GM12878 (cell line): Measurements from ENCODE around the gene MAGI2. TPM values are rescaled to one million over a fixed set of nuclear protein-coding genes. Genes with fewer than 3 reads are reported as not detected.

Source experiments
- ATAC-seq: fragments of 200-7000 bp; cut with Tn5 transposase; 3 replicates; pipeline ENCODE4 v1.9.1; 2020; ENCODE audit warnings: mild to moderate bottlenecking, moderate library complexity
- BruUV-seq: library from RNA; stranded (reverse); fragments of 400-500 nt; replicated peaks from 2 replicates; lab custom pipeline; 2021; lab: Mats Ljungman, UMichigan
- CTCF ChIA-PET: fragments of 300-600 bp; sonication (Branson Sonifier 250); formaldehyde crosslinking; extraction: SDS; loops from one replicate; lab custom pipeline; 2021; ENCODE audit warnings: inconsistent platforms; lab: Yijun Ruan, JAX
- POLR2A ChIA-PET: fragments of 350-600 bp; formaldehyde crosslinking; extraction: SDS; loops from one replicate; lab custom pipeline; 2021; ENCODE audit warnings: inconsistent platforms; lab: Charles Lee
- RAD21 ChIA-PET: fragments of 300-600 bp; sonication (Branson Sonifier 250); formaldehyde crosslinking; loops from one replicate; lab custom pipeline; 2023; ENCODE audit warnings: antibody characterized with exemption; ENCODE audit not compliant: unreplicated experiment; lab: Charles Lee
- SMC1A ChIA-PET: fragments of 300-600 bp; sonication (Branson Sonifier 250); formaldehyde crosslinking; loops from one replicate; lab custom pipeline; 2023; ENCODE audit not compliant: unreplicated experiment, uncharacterized antibody; lab: Charles Lee
- DNase-seq: peaks from one replicate; pipeline ENCODE4 v3.0.0-alpha.2; 2011; ENCODE audit warnings: low read depth, low spot score
- FAIRE-seq: peaks from 3 replicates; lab custom pipeline; 2011; peaks lifted over from hg19 to GRCh38; lab: Jason Lieb, UNC
- H2AFZ ChIP-seq: 2 replicates; pipeline ENCODE4 v1.6.0; 2011; ENCODE audit warnings: low read depth, low read length, control low read depth; ENCODE audit not compliant: control insufficient read depth
- H3K27ac ChIP-seq: 2 replicates; pipeline ENCODE4 v1.5.1; 2011; ENCODE audit warnings: control low read depth; ENCODE audit not compliant: control insufficient read depth, insufficient read depth
- H3K27me3 ChIP-seq, 2 experiments: replicated peaks in 1 of 2; 2 replicates each; pipeline versions ENCODE4 v1.6.0 to v1.6.1; 2011; ENCODE audit warnings: low read length in 1 of 2; ENCODE audit not compliant: control insufficient read depth in 2 of 2, insufficient read depth in 2 of 2
- H3K36me3 ChIP-seq, 2 experiments: 2 replicates each; pipeline ENCODE4 v1.5.1; 2011; ENCODE audit warnings: low read length in 1 of 2; ENCODE audit not compliant: control insufficient read depth in 2 of 2, insufficient read depth in 2 of 2
- H3K4me1 ChIP-seq: 2 replicates; pipeline ENCODE4 v1.6.1; 2011; ENCODE audit warnings: mild to moderate bottlenecking, low read length, moderate library complexity, mixed read lengths; ENCODE audit not compliant: control insufficient read depth, insufficient read depth
- H3K4me2 ChIP-seq: 2 replicates; pipeline ENCODE4 v1.6.0; 2011; ENCODE audit warnings: control low read depth; ENCODE audit not compliant: control insufficient read depth, insufficient read depth
- H3K4me3 ChIP-seq: fragments of 200-600 bp; sonication (generic); 2 replicates; pipeline ENCODE4 v1.5.1; 2016
- H3K79me2 ChIP-seq: 2 replicates; pipeline ENCODE4 v1.6.0; 2011; ENCODE audit warnings: low read length; ENCODE audit not compliant: control insufficient read depth, insufficient read depth
- H3K9ac ChIP-seq: 2 replicates; pipeline ENCODE4 v1.8.0; 2011; ENCODE audit warnings: low read length, control low read depth, mixed read lengths; ENCODE audit not compliant: control insufficient read depth, insufficient read depth
- H3K9me3 ChIP-seq: replicated peaks from 3 replicates; pipeline ENCODE4 v1.5.1; 2011; ENCODE audit warnings: mild to moderate bottlenecking, low read length; ENCODE audit not compliant: control insufficient read depth, insufficient read depth
- H4K20me1 ChIP-seq: 2 replicates; pipeline ENCODE4 v1.6.0; 2011; ENCODE audit not compliant: control insufficient read depth, insufficient read depth
- CHD4 ChIP-seq: fragments of 200-600 bp; sonication (generic); IDR thresholded peaks from 2 replicates; pipeline ENCODE4 v1.6.1; 2016; ENCODE audit warnings: mild to moderate bottlenecking
- E4F1 ChIP-seq: fragments of 450-650 bp; IDR thresholded peaks from 2 replicates; pipeline ENCODE4 v1.6.1; 2018; ENCODE audit warnings: borderline replicate concordance, mild to moderate bottlenecking; ENCODE audit not compliant: partially characterized antibody
- ETV6 ChIP-seq, 2 experiments: fragments of 450-650 bp in 1 of 2; IDR thresholded peaks in 1 of 2; conservative IDR thresholded peaks in 1 of 2; 2 replicates each; pipeline ENCODE4 v1.6.1; 2014; ENCODE audit warnings: antibody characterized with exemption in 1 of 2, borderline replicate concordance in 1 of 2, low read depth in 1 of 2, mild to moderate bottlenecking in 1 of 2, moderate library complexity in 1 of 2
- IKZF1 ChIP-seq: fragments of 450-650 bp; conservative IDR thresholded peaks from 2 replicates; pipeline ENCODE4 v1.6.1; 2017; ENCODE audit warnings: antibody characterized with exemption, mild to moderate bottlenecking
- JUNB ChIP-seq: IDR thresholded peaks from 2 replicates; pipeline ENCODE4 v1.6.1; 2016; ENCODE audit warnings: antibody characterized with exemption, mild to moderate bottlenecking
- JUND ChIP-seq: IDR thresholded peaks from 2 replicates; pipeline ENCODE4 v1.6.1; 2012; ENCODE audit warnings: low read depth, mild to moderate bottlenecking, low read length, improper control_type of control experiment, moderate library complexity
- MAX ChIP-seq: IDR thresholded peaks from 2 replicates; pipeline ENCODE4 v1.6.1; 2012; ENCODE audit warnings: low read depth, low read length, improper control_type of control experiment
- MEF2A ChIP-seq: IDR thresholded peaks from 2 replicates; pipeline ENCODE4 v1.6.1; 2011; ENCODE audit warnings: low read depth, mild to moderate bottlenecking, low read length, moderate library complexity; ENCODE audit not compliant: insufficient read depth
- NR2C2 ChIP-seq: IDR thresholded peaks from 2 replicates; pipeline ENCODE4 v1.6.1; 2011; ENCODE audit warnings: borderline replicate concordance, low read depth; ENCODE audit not compliant: control insufficient read depth, insufficient read length
- PML ChIP-seq: IDR thresholded peaks from 2 replicates; pipeline ENCODE4 v1.6.1; 2012; ENCODE audit warnings: low read length, inconsistent platforms
- TAF1 ChIP-seq: IDR thresholded peaks from 2 replicates; pipeline ENCODE4 v1.6.1; 2011; ENCODE audit warnings: mild to moderate bottlenecking, low read depth, low read length, borderline replicate concordance
- ZBTB33 ChIP-seq: fragments of 450-650 bp; IDR thresholded peaks from 2 replicates; pipeline ENCODE4 v1.6.1; 2017; ENCODE audit warnings: mild to moderate bottlenecking
- ZBTB40 ChIP-seq: fragments of 450-650 bp; IDR thresholded peaks from 2 replicates; pipeline ENCODE4 v1.6.1; 2016; ENCODE audit warnings: mild to moderate bottlenecking, moderate library complexity, borderline replicate concordance
- ZNF207 ChIP-seq: fragments of 450-650 bp; IDR thresholded peaks from 2 replicates; pipeline ENCODE4 v1.6.1; 2014; ENCODE audit warnings: antibody characterized with exemption, mild to moderate bottlenecking, borderline replicate concordance
- ZNF217 ChIP-seq: fragments of 450-650 bp; IDR thresholded peaks from 2 replicates; pipeline ENCODE4 v1.6.1; 2017; ENCODE audit warnings: antibody characterized with exemption, mild to moderate bottlenecking
- ZNF384 ChIP-seq: IDR thresholded peaks from 2 replicates; pipeline ENCODE4 v1.6.1; 2012; ENCODE audit warnings: low read depth, mild to moderate bottlenecking, low read length, improper control_type of control experiment, borderline replicate concordance
- ZNF622 ChIP-seq: fragments of 450-650 bp; IDR thresholded peaks from 2 replicates; pipeline ENCODE4 v1.6.1; 2017; ENCODE audit warnings: mild to moderate bottlenecking, inconsistent platforms
- WGBS: methylation state at CpG from one replicate; pipeline ENCODE4 v1.1.6; 2016; ENCODE audit warnings: low lambda C conversion rate; ENCODE audit not compliant: insufficient replicate concordance, insufficient coverage; ENCODE audit errors: missing lambda C conversion rate; 5-methylcytosine and 5-hydroxymethylcytosine counted together
- in situ Hi-C: fragments of 300-500 bp; cut with MboI; formaldehyde crosslinking; loops from 9 replicates; pipeline ENCODE4 v1.14.3; 2018; ENCODE audit warnings: mixed read lengths
- intact Hi-C: fragments of 100-400 bp; cut with micrococcal nuclease; formaldehyde crosslinking; loops from one replicate; pipeline ENCODE4 v1.14.2; 2022; ENCODE audit not compliant: unreplicated experiment
- polyA plus RNA-seq, 11 experiments: library from polyadenylated mRNA; depleted of rRNA in 4 of 11; unstranded in 6 of 11; stranded (reverse) in 5 of 11; fragments of >200 nt; fragmentation: Nextera tagmentation in 4 of 11; fragmentation: Illumina TruSeq in 1 of 11; extraction: Ambion mirVana in 4 of 11; extraction: Trizol in 1 of 11; gene quantifications; 1 replicate in 1 of 11; 2 replicates in 10 of 11; pipeline versions ENCODE4 v1.2.1 to v1.2.3, GENCODE V29; 2011 to 2016; ENCODE audit warnings: inconsistent platforms in 2 of 11, missing spikeins in 2 of 11, low read depth in 1 of 11
- total RNA-seq, 4 experiments: library from RNA; depleted of rRNA in 3 of 4; stranded (reverse); fragments of >200 nt in 3 of 4; fragmentation: Illumina TruSeq in 1 of 4; extraction: Trizol in 1 of 4; gene quantifications; 2 replicates each; pipeline versions ENCODE4 v1.2.1 to v1.2.3, GENCODE V29; 2013 to 2021

Gene MAGI2
- total and polyA plus RNA-seq, 10 of the 15 experiments (the other 5 are each of a cell fraction or from before 2014, with no cell fraction given), result 0.01 to 0.31 (median 0.05) TPM; not detected in 2

GRCh38 chr7:79285756-79286155, 167.7 kb downstream of the MAGI2 start:
- no peaks in the 10 kb centered on the region for H3K79me2 ChIP-seq
- no peak overlapping the region for H2AFZ ChIP-seq
- no peaks in the 10 kb centered on the region for H3K36me3 ChIP-seq
- H3K27ac ChIP-seq, result no peak overlapping the region
- SMC1A ChIA-PET, result no interaction called here
- H3K4me3 ChIP-seq, result no peak overlapping the region
- CTCF ChIA-PET, result no interaction called here
- DNase-seq, result no peak
- RAD21 ChIA-PET, result no interaction called here
- H3K9me3 ChIP-seq, result no peaks in the 10 kb centered on the region
- TF ChIP-seq ZBTB33 (no peak), NR2C2 (no peak), ZNF384 (no peak), TAF1 (no peak), ZNF217 (no peak), JUND (no peak), MEF2A (no peak), ETV6 (conservative IDR thresholded peaks at IDR 0.05 in 1 of 2, IDR thresholded peaks at IDR 0.05 in 1 of 2; ENCODE audit: borderline replicate concordance in 1 of 2, low read depth in 1 of 2) (no peak), E4F1 (no peak), ZNF207 (no peak), ZBTB40 (no peak), MAX (no peak), PML (no peak), CHD4 (no peak), ZNF622 (no peak), IKZF1 (no peak), JUNB (no peak)
- TF ChIP-seq, all 136 proteins: peak for 0
- no peak for FAIRE-seq
- Histone ChIP-seq H3K4me1 (no peaks in the 10 kb centered on the region), H3K4me2 (no peak overlapping the region), H3K27me3 (no peaks in the 10 kb centered on the region), H3K9ac (no peak overlapping the region), H4K20me1 (no peaks in the 10 kb centered on the region)
- 0% methylated on average over 1 of the region's 1 CpG for WGBS
- ATAC-seq, result no peak
- in situ Hi-C loops (loop anchor here (25.0 kb wide), 1 partner anchor 727 kb away; no protein-coding TSS in a partner anchor), intact Hi-C loops (no loop called here)
- BruUV-seq, result no TSS peak
- POLR2A ChIA-PET, result no interaction called here
